Chondrocyte (in vitro differentiated cells): ENCODE data around the gene ADIRF. TPM values are rescaled to one million over a fixed set of nuclear protein-coding genes. Genes with fewer than 3 reads are reported as not detected.

ENCODE experiments used
- DNase-seq: peaks from one replicate; pipeline ENCODE4 v3.0.0; 2021; ENCODE audit warnings: mixed read lengths, low spot score
- H3K27ac Mint-ChIP-seq: one replicate; pipeline ENCODE4 v1.8.0; 2021; ENCODE audit warnings: mild to moderate bottlenecking, moderate library complexity, mixed read lengths; ENCODE audit not compliant: unreplicated experiment
- H3K27me3 Mint-ChIP-seq: 2 replicates; pipeline ENCODE4 v1.8.0; 2021; ENCODE audit warnings: low read depth, mixed read lengths
- H3K36me3 Mint-ChIP-seq: 2 replicates; pipeline ENCODE4 v1.8.0; 2021; ENCODE audit warnings: low read depth, mixed read lengths
- H3K4me1 Mint-ChIP-seq: 2 replicates; pipeline ENCODE4 v1.8.0; 2021; ENCODE audit warnings: low read depth, mild to moderate bottlenecking, mixed read lengths
- H3K4me3 Mint-ChIP-seq: one replicate; pipeline ENCODE4 v1.8.0; 2021; ENCODE audit warnings: mild to moderate bottlenecking, moderate library complexity, mixed read lengths; ENCODE audit not compliant: unreplicated experiment
- H3K9me3 Mint-ChIP-seq: 2 replicates; pipeline ENCODE4 v1.8.0; 2021; ENCODE audit warnings: low read depth, mixed read lengths
- CTCF ChIP-seq: fragments of 200-600 bp; sonication (generic); IDR thresholded peaks from 2 replicates; pipeline ENCODE4 v1.5.0; 2021; ENCODE audit warnings: antibody characterized with exemption, mild to moderate bottlenecking, moderate library complexity
- total RNA-seq: library from RNA; stranded (reverse); gene quantifications from 3 replicates; pipeline ENCODE4 v1.2.1, GENCODE V29; 2021

ADIRF gene
- total RNA-seq, 1 donor from 2014 or later: 0.65 TPM

- H3K27ac Mint-ChIP-seq: peak overlapping the region; percentile 87
- TF ChIP-seq CTCF: no peak
- DNase-seq: no peak
- H3K4me1 Mint-ChIP-seq: peaks cover 51% of the 10 kb centered on the region
- peaks cover 13% of the 10 kb centered on the region for H3K9me3 Mint-ChIP-seq
- no peaks in the 10 kb centered on the region for H3K27me3 Mint-ChIP-seq
- H3K36me3 Mint-ChIP-seq: peaks cover 3% of the 10 kb centered on the region
- no peak overlapping the region for H3K4me3 Mint-ChIP-seq
These were observed 13.4 kb upstream of the ADIRF start for GRCh38 chr10:86954681-86955500.

GRCh38 chr10:86955501-86956194 lies 12.6 kb upstream of the ADIRF start:
- Mint-ChIP-seq H3K27me3 (no peaks in the 10 kb centered on the region), H3K27ac (peak overlapping the region; percentile 49), H3K4me1 (peaks cover 53% of the 10 kb centered on the region), H3K4me3 (no peak overlapping the region), H3K9me3 (peaks cover 13% of the 10 kb centered on the region), H3K36me3 (peaks cover 3% of the 10 kb centered on the region)
- TF ChIP-seq CTCF: no peak
- DNase-seq: peak; percentile 57

- H3K27ac Mint-ChIP-seq: peak overlapping the region; percentile 22
These were observed 12.0 kb upstream of the ADIRF start for GRCh38 chr10:86956195-86956847.

GRCh38 chr10:86956848-86957448 lies 11.3 kb upstream of the ADIRF start:
- Mint-ChIP-seq H3K27ac (no peak overlapping the region), H3K9me3 (peaks cover 9% of the 10 kb centered on the region), H3K27me3 (no peaks in the 10 kb centered on the region), H3K36me3 (peaks cover 3% of the 10 kb centered on the region), H3K4me3 (no peak overlapping the region), H3K4me1 (peaks cover 54% of the 10 kb centered on the region)
- TF ChIP-seq CTCF: no peak
- no peak for DNase-seq

More at GRCh38 chr10:86956195-86956847, 12.0 kb upstream of the ADIRF start:
- no peaks in the 10 kb centered on the region for H3K27me3 Mint-ChIP-seq
- peaks cover 3% of the 10 kb centered on the region for H3K36me3 Mint-ChIP-seq
- peaks cover 54% of the 10 kb centered on the region for H3K4me1 Mint-ChIP-seq
- DNase-seq: peak; percentile 58
- no peak overlapping the region for H3K4me3 Mint-ChIP-seq
- H3K9me3 Mint-ChIP-seq: peaks cover 13% of the 10 kb centered on the region
- TF ChIP-seq CTCF: no peak
